ENCODE results near the gene GNG5. TPM values are rescaled to one million over a fixed set of nuclear protein-coding genes. Genes with fewer than 3 reads are reported as not detected.

Gene GNG5
- total RNA-seq, 1 experiment from 2014 or later: 108 TPM

DNA sequence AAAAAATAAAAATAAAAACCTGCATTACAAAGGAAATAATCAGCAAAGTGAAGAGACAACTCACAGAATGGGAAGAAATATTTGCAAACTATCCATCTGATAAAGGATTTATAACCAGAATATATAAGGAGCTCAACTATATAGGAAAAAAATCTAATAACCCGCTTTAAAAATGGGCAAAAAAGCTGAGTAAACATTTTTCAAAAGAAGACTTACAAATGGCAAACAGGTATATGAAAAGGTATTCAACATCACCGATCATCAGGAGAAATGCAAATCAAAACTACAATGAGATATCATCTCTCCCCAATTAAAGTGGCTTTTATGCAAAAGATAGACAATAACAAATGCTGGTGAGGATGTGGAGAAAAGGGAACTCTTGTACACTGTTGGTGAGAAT is 3.8 kb upstream of the GNG5 start (continued):
- TF ChIP-seq, protein P1, sequence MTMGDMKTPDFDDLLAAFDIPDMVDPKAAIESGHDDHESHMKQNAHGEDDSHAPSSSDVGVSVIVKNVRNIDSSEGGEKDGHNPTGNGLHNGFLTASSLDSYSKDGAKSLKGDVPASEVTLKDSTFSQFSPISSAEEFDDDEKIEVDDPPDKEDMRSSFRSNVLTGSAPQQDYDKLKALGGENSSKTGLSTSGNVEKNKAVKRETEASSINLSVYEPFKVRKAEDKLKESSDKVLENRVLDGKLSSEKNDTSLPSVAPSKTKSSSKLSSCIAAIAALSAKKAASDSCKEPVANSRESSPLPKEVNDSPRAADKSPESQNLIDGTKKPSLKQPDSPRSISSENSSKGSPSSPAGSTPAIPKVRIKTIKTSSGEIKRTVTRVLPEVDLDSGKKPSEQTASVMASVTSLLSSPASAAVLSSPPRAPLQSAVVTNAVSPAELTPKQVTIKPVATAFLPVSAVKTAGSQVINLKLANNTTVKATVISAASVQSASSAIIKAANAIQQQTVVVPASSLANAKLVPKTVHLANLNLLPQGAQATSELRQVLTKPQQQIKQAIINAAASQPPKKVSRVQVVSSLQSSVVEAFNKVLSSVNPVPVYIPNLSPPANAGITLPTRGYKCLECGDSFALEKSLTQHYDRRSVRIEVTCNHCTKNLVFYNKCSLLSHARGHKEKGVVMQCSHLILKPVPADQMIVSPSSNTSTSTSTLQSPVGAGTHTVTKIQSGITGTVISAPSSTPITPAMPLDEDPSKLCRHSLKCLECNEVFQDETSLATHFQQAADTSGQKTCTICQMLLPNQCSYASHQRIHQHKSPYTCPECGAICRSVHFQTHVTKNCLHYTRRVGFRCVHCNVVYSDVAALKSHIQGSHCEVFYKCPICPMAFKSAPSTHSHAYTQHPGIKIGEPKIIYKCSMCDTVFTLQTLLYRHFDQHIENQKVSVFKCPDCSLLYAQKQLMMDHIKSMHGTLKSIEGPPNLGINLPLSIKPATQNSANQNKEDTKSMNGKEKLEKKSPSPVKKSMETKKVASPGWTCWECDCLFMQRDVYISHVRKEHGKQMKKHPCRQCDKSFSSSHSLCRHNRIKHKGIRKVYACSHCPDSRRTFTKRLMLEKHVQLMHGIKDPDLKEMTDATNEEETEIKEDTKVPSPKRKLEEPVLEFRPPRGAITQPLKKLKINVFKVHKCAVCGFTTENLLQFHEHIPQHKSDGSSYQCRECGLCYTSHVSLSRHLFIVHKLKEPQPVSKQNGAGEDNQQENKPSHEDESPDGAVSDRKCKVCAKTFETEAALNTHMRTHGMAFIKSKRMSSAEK (CRISPR knock-in tag; IDR thresholded peaks at IDR 0.05; ENCODE audit: borderline replicate concordance): no peak
- TF ChIP-seq, protein P2, sequence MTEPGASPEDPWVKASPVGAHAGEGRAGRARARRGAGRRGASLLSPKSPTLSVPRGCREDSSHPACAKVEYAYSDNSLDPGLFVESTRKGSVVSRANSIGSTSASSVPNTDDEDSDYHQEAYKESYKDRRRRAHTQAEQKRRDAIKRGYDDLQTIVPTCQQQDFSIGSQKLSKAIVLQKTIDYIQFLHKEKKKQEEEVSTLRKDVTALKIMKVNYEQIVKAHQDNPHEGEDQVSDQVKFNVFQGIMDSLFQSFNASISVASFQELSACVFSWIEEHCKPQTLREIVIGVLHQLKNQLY (CRISPR knock-in tag; IDR thresholded peaks at IDR 0.05): no peak
- TF ChIP-seq ZNF425 (CRISPR knock-in tag; conservative IDR thresholded peaks at IDR 0.05) (no peak), ZSCAN18 (CRISPR knock-in tag; IDR thresholded peaks at IDR 0.05) (no peak), PRRX2 (CRISPR knock-in tag; IDR thresholded peaks at IDR 0.05) (no peak), SP1 (CRISPR knock-in tag; conservative IDR thresholded peaks at IDR 0.05) (no peak)
- TF ChIP-seq, protein P3, sequence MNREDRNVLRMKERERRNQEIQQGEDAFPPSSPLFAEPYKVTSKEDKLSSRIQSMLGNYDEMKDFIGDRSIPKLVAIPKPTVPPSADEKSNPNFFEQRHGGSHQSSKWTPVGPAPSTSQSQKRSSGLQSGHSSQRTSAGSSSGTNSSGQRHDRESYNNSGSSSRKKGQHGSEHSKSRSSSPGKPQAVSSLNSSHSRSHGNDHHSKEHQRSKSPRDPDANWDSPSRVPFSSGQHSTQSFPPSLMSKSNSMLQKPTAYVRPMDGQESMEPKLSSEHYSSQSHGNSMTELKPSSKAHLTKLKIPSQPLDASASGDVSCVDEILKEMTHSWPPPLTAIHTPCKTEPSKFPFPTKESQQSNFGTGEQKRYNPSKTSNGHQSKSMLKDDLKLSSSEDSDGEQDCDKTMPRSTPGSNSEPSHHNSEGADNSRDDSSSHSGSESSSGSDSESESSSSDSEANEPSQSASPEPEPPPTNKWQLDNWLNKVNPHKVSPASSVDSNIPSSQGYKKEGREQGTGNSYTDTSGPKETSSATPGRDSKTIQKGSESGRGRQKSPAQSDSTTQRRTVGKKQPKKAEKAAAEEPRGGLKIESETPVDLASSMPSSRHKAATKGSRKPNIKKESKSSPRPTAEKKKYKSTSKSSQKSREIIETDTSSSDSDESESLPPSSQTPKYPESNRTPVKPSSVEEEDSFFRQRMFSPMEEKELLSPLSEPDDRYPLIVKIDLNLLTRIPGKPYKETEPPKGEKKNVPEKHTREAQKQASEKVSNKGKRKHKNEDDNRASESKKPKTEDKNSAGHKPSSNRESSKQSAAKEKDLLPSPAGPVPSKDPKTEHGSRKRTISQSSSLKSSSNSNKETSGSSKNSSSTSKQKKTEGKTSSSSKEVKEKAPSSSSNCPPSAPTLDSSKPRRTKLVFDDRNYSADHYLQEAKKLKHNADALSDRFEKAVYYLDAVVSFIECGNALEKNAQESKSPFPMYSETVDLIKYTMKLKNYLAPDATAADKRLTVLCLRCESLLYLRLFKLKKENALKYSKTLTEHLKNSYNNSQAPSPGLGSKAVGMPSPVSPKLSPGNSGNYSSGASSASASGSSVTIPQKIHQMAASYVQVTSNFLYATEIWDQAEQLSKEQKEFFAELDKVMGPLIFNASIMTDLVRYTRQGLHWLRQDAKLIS (CRISPR knock-in tag; IDR thresholded peaks at IDR 0.05; ENCODE audit: borderline replicate concordance): no peak

DNA sequence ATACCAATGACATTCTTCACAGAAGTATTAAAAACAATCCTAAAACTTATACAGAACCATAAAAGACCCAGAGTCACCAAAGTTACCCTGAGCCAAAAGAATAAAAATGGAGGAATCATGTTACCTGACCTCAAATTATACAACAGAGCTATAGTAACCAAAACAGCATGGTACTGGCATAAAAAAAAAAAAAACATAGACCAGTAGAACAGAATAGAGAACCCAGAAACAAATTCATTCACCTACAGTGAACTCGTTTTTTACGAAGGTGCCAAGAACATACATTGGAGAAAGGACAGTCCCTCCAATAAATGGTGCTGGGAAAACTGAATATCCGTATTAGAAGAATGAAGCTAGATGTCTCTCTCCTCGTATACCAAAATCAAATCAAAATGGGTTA is 2.6 kb upstream of the GNG5 start:
- peaks cover 11% of the 10 kb centered on the region for H3K9me3 Mint-ChIP-seq
- H3K4me1 Mint-ChIP-seq: peaks cover 15% of the 10 kb centered on the region
- H3K36me3 Mint-ChIP-seq: 0 out of 2 replicates have a peak, but pooled peaks cover 6% of the 10 kb centered on the region
- ChIA-PET CTCF (no interaction called here), POLR2A (no interaction called here)
- DNase-seq (ENCODE audit: low spot score) (no peak), ATAC-seq (no peak)
- H3K27me3 Mint-ChIP-seq (ENCODE audit: low read depth): no peaks in the 10 kb centered on the region; the same call in 1 of the 2 replicates
- no peak overlapping the region for H3K27ac Mint-ChIP-seq
- H3K4me3 Mint-ChIP-seq: no peak overlapping the region
- TF ChIP-seq ZMAT4 (CRISPR knock-in tag; IDR thresholded peaks at IDR 0.05) (no peak), TCF7 (CRISPR knock-in tag; IDR thresholded peaks at IDR 0.05; ENCODE audit: low read depth) (no peak), TEAD1 (CRISPR knock-in tag; IDR thresholded peaks at IDR 0.05) (no peak), CBFB (CRISPR knock-in tag; IDR thresholded peaks at IDR 0.05; ENCODE audit: low read depth) (no peak), PRDM15 (CRISPR knock-in tag; IDR thresholded peaks at IDR 0.05) (no peak), FOXK1 (CRISPR knock-in tag; IDR thresholded peaks at IDR 0.05) (no peak), E2F1 (CRISPR knock-in tag; IDR thresholded peaks at IDR 0.05) (no peak)
